ENCODE results near the gene CFAP58. TPM values are rescaled to one million over a fixed set of nuclear protein-coding genes. Genes with fewer than 3 reads are reported as not detected.

Gene CFAP58
- total and polyA plus RNA-seq, 2 of the 13 experiments (the other 11 are each of a cell fraction or from before 2014, with no cell fraction given), result 0.03 TPM; not detected in 1

DNA sequence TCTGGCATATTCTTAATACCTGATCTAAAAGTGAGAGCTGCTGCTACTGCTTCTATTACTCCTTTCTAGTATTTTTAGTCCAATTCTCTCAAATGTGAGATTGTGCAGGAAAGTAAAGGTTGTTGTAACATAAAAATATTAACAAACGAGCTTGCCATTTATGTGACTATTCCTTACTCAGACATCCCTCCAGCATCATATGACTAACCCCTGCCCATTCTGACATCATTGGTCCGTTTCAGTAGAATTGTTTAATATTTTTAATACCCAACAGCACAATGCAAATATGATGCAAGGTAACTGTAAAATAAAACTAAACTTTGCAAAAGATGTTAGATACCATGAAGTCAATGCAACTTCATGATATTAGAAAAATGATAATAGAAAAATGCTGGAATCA, 83.6 kb downstream of the CFAP58 start:
- Histone ChIP-seq H4K20me1 (ENCODE audit: insufficient read depth, low read length) (no peaks in the 10 kb centered on the region), H3K9me3 (ENCODE audit: low read length) (no peaks in the 10 kb centered on the region), H3K9ac (ENCODE audit: insufficient read depth, low read depth, low read length) (no peak overlapping the region), H3K36me3 (replicated peaks in 1 of 2; ENCODE audit: control insufficient read depth in 1 of 2, insufficient read depth in 2 of 2, low read length in 2 of 2) (no peaks in the 10 kb centered on the region), H2AFZ (ENCODE audit: low read length) (no peak overlapping the region), H3K4me1 (ENCODE audit: insufficient read depth, low read length) (no peaks in the 10 kb centered on the region), H3K79me2 (ENCODE audit: insufficient read depth, low read length) (no peaks in the 10 kb centered on the region), H3K4me2 (ENCODE audit: low read depth, low read length) (no peak overlapping the region), H3K27me3 (ENCODE audit: control insufficient read depth in 1 of 2, insufficient read depth in 2 of 2, low read length in 2 of 2) (peaks cover 0 to 4% of the 10 kb centered on the region in 2 experiments; a peak in 2 of 5 replicates), H3K27ac (ENCODE audit: extremely low read length, insufficient read depth, low read length) (no peak overlapping the region), H3K4me3 (replicated peaks in 1 of 3; ENCODE audit: insufficient read depth in 1 of 3, low read depth in 2 of 3, low read length in 3 of 3) (no peak overlapping the region)
- FAIRE-seq, result no peak
- DNase-seq (ENCODE audit: low spot score), result no peak
- intact Hi-C loops (cut with micrococcal nuclease; ENCODE audit: unreplicated experiment), result no loop called here
- BruUV-seq (replicated peaks), result no TSS peak
- CTCF ChIA-PET (ENCODE audit: low intra/inter-chr PET ratio, low total read pairs), result no interaction called here
- in situ Hi-C loops (cut with HindIII; ENCODE audit: extremely low pct_ligation_motif_present, low pct_unique_long_range_greater_than_20kb), result no loop called here
- 0% methylated on average over 2 of the region's 2 CpGs for WGBS (ENCODE audit: low lambda C conversion rate)
- POLR2A ChIA-PET, result no interaction called here
- TF ChIP-seq, protein P1, sequence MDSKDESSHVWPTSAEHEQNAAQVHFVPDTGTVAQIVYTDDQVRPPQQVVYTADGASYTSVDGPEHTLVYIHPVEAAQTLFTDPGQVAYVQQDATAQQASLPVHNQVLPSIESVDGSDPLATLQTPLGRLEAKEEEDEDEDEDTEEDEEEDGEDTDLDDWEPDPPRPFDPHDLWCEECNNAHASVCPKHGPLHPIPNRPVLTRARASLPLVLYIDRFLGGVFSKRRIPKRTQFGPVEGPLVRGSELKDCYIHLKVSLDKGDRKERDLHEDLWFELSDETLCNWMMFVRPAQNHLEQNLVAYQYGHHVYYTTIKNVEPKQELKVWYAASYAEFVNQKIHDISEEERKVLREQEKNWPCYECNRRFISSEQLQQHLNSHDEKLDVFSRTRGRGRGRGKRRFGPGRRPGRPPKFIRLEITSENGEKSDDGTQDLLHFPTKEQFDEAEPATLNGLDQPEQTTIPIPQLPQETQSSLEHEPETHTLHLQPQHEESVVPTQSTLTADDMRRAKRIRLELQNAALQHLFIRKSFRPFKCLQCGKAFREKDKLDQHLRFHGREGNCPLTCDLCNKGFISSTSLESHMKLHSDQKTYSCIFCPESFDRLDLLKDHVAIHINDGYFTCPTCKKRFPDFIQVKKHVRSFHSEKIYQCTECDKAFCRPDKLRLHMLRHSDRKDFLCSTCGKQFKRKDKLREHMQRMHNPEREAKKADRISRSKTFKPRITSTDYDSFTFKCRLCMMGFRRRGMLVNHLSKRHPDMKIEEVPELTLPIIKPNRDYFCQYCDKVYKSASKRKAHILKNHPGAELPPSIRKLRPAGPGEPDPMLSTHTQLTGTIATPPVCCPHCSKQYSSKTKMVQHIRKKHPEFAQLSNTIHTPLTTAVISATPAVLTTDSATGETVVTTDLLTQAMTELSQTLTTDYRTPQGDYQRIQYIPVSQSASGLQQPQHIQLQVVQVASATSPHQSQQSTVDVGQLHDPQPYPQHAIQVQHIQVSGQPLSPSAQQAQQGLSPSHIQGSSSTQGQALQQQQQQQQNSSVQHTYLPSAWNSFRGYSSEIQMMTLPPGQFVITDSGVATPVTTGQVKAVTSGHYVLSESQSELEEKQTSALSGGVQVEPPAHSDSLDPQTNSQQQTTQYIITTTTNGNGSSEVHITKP (CRISPR knock-in tag; IDR thresholded peaks at IDR 0.05; ENCODE audit: low read depth), result no peak
- TF ChIP-seq, protein P2, sequence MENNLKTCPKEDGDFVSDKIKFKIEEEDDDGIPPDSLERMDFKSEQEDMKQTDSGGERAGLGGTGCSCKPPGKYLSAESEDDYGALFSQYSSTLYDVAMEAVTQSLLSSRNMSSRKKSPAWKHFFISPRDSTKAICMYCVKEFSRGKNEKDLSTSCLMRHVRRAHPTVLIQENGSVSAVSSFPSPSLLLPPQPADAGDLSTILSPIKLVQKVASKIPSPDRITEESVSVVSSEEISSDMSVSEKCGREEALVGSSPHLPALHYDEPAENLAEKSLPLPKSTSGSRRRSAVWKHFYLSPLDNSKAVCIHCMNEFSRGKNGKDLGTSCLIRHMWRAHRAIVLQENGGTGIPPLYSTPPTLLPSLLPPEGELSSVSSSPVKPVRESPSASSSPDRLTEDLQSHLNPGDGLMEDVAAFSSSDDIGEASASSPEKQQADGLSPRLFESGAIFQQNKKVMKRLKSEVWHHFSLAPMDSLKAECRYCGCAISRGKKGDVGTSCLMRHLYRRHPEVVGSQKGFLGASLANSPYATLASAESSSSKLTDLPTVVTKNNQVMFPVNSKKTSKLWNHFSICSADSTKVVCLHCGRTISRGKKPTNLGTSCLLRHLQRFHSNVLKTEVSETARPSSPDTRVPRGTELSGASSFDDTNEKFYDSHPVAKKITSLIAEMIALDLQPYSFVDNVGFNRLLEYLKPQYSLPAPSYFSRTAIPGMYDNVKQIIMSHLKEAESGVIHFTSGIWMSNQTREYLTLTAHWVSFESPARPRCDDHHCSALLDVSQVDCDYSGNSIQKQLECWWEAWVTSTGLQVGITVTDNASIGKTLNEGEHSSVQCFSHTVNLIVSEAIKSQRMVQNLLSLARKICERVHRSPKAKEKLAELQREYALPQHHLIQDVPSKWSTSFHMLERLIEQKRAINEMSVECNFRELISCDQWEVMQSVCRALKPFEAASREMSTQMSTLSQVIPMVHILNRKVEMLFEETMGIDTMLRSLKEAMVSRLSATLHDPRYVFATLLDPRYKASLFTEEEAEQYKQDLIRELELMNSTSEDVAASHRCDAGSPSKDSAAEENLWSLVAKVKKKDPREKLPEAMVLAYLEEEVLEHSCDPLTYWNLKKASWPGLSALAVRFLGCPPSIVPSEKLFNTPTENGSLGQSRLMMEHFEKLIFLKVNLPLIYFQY (CRISPR knock-in tag; IDR thresholded peaks at IDR 0.05; ENCODE audit: borderline replicate concordance), result no peak
- TF ChIP-seq TBX3 (IDR thresholded peaks at IDR 0.05; ENCODE audit: borderline replicate concordance) (no peak), GLI4 (CRISPR knock-in tag; IDR thresholded peaks at IDR 0.05; ENCODE audit: borderline replicate concordance) (no peak)
- TF ChIP-seq, protein P3, sequence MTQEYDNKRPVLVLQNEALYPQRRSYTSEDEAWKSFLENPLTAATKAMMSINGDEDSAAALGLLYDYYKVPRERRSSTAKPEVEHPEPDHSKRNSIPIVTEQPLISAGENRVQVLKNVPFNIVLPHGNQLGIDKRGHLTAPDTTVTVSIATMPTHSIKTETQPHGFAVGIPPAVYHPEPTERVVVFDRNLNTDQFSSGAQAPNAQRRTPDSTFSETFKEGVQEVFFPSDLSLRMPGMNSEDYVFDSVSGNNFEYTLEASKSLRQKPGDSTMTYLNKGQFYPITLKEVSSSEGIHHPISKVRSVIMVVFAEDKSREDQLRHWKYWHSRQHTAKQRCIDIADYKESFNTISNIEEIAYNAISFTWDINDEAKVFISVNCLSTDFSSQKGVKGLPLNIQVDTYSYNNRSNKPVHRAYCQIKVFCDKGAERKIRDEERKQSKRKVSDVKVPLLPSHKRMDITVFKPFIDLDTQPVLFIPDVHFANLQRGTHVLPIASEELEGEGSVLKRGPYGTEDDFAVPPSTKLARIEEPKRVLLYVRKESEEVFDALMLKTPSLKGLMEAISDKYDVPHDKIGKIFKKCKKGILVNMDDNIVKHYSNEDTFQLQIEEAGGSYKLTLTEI (CRISPR knock-in tag; conservative IDR thresholded peaks at IDR 0.05), result no peak
- TF ChIP-seq, protein P4, sequence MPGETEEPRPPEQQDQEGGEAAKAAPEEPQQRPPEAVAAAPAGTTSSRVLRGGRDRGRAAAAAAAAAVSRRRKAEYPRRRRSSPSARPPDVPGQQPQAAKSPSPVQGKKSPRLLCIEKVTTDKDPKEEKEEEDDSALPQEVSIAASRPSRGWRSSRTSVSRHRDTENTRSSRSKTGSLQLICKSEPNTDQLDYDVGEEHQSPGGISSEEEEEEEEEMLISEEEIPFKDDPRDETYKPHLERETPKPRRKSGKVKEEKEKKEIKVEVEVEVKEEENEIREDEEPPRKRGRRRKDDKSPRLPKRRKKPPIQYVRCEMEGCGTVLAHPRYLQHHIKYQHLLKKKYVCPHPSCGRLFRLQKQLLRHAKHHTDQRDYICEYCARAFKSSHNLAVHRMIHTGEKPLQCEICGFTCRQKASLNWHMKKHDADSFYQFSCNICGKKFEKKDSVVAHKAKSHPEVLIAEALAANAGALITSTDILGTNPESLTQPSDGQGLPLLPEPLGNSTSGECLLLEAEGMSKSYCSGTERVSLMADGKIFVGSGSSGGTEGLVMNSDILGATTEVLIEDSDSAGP (CRISPR knock-in tag; IDR thresholded peaks at IDR 0.05; ENCODE audit: borderline replicate concordance), result no peak
- ATAC-seq, result no peak
